Fibroblast of skin of left quadriceps (primary cell): ENCODE measurements around the gene VWA3A.
"Not testable (repeated sequence)": the region's sequence is repeated elsewhere in the genome, so short reads cannot be mapped to it uniquely, and the experiment has no call there.

Source experiments
- DNase-seq, 2 experiments: peaks; one replicate each; pipeline ENCODE4 v3.0.0-alpha.2; 2013; ENCODE audit warnings: low read depth in 2 of 2

The VWA3A gene

DNA sequence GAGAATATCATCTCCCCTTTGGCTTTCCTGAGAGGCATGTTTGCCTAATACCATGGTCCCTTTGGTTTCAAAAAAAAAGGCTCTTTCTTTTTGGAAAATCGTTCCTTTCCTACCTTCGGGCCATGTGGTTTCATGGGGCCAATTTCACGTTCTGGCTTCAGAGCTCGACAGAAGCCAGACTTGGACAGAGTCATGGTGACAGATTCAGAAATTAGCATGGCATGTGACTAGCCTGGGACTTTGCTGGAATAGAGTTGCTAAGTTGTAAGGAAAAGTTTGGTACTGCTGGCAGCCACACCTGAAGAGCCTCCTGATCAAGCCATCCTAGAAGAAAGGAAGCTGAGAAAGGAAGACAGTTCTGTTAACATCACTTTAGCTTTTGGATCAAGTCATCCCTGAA is 2.4 kb upstream of the VWA3A start:
- DNase-seq: no peak

DNA sequence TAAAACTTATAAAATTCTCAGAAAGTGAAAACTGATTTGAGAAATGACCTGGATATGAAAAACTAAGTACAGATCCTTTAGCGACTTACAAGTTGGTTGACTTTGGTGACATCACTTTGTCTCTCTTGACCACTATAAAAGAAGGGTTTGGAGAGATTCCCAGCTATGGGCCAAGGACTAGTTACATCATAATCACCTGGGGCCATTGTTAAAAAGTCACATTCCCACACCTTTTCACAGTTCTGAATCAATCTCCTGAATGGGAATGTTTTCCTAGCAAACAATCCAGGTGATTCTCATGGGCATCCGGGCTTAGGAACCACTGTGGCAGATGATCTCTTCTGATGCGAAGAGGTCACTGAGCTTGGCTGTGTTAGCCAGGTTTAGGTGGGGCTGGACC is 620 bp upstream of the VWA3A start:
- no peak for DNase-seq

DNA sequence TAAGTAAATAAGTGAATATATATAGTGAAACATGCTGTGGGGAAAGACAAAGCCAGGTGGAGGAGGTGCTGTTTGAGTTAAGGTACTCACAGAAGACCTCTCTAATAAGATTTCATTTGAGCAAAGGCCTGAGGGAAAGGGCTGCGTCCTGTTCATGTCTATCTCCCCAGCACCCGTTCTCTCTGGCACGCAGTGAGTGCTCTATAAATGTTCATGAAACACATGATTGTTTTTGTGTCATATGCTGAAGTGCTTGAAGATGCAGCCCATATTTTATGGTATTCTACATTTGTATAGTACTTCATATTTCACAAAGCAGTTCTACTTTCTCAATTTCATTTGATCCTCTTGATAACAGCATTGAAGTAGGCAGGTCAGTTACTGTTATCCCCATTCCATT is 990 bp downstream of the VWA3A start:
- no peak for DNase-seq

DNA sequence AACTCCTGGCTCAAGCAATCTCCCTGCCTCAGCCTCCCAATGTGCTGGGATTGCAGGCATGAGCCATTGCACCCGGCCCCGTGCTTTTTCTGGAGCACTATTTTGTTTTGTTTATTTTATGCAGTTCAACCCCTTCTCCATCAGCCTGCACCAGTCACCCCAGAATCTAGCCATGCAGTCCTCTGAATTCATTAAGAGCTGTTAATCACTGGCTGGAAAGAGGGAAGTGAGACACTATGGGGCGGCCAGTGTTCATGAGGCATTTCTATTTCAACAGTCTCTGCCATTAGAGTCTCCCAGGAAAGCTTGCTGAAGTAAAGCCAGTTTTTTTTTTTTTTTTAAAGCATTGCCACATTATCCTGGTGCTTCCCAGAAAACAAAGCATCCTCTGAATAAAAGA is 1.7 kb downstream of the VWA3A start:
- no peak for DNase-seq

DNA sequence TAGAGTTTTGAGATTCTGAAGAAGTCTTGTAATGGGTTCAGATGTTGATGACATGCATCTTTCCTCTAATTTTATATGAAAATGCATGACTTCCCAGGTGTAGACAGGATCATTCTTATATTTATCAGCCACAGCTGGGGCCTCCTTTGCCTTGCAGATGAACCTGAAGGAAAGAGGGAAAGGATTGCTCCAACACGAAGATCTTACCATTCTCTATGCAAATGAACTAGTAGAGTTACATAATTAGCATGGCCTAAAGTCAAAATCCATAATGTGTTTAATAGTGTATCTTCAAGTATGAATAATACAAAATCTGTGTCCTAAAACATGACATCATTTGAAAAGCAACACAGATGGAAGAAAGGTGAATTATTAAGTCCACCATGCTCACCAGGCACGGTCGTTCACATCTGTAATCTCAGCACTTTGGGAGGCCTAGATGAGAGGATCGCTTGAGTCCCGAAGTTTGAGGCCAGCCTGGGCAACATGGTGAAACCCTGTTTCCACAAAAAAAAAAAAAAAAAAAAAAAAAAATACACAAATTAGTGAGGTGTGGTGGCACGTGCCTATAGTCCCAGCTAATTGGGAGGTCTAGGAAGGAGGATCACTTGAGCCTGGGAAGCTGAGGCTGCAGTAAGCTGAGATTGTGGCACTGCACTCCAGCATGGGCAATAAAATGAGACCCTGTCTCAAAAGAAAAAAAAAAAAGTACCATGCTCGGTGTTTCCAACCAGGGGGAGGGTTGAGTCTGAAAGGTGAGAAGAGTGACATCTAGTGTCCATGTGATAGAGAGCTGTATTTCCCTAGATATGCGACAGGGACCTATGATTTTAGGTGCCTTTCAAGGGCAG is 6.3 kb downstream of the VWA3A start:
- DNase-seq: peak; percentile 8 to 20

DNA sequence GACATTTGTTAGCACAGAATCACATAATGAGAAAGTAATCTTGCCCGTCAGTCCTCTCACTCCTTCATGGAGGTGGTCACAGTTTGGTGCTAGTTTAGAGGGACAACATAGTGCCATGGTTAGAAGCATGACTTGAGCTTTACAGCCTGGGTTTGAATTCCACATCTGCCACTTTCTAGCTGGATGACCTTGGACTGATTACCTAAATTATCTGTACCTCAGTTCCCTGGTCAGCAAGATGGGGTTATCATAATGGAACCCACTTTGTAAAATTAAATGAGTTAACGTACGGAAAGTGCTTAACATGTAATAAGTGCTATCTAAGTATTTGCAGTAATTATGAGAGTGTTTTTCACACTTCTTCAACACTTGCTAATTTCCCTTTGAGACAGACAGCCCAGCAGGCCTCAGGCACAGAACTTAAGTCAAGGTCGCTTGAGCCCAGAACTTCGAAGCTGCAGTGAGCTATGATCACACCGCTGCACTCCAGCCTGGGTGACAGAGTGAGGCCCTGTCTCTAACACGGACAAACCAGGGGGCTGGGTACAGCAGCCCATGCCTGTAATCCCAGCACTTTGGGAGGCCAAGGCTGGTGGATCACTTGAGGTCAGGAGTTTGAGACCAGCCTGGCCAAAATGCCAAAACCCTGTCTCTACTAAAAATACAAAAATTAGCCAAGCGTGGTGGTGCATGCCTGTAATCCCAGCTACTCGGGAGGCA is 7.1 kb downstream of the VWA3A start:
- DNase-seq: no peak

DNA sequence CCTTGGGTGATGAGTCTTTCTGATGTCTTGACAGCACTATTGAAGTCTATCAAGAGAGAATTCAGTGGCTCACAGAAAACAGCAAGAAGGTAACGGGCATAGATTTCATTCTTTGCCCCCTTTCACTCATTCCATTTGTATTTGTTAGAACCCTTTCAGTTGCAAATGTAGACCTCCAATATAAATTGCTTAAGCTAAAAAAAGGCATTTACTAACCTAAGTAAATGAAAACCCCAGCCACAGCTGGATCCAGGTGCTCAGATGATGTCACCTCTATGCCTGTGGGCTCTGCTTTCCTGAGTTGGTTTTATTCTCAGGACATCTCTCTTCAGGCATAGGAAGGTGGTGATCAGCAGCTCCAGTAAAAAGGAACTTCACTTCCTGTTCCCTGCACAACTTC is 11.1 kb downstream of the VWA3A start:
- DNase-seq: no peak

DNA sequence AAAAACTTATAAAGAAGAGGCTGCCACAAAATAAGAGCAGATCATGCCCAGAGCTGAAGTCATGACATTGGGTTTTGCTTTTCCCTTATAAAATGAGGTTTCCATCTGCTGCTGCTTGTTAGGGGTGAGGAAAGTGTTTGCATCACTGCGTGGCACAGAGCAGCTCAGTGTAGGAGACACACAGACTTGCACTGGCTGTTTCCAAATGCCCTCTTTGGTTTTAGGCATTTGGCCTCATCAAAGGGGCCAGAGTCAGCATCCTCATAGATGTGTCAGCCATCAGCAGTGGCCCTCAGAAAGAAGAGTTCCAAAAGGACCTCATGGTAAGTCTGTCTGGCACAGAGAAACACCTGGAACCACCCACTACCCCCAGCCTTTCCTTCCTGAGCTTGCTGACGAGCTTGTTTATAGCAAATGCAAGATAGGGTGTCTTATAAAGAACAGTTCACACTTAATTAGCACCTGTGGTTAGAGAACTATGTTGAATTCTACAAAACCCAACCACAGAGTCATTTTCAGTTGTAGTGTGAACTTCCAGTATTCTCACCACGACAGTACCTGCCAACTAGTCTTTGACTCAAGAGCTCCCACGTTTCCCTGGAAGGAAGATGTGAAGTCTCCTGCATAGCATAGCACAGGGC is 17.0 kb downstream of the VWA3A start:
- DNase-seq: no peak

DNA sequence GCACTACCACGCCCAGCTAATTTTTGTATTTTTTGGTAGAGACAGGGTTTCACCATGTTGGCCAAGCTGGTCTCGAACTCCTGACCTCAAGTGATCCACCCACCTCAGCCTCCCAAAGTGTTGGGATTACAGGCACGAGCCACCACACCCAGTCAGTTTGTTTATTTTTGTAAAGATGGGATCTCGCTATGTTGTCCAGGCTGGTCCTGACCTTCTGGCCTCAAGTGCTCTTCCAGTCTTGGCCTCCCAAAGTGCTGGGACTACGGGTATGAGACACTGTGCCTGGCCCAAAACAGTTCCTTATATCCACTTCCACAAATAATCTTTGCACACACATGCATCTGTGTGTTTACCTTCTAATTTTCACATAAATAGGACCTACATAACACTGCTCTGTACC is 19.3 kb downstream of the VWA3A start:
- DNase-seq: not testable (repeated sequence)

DNA sequence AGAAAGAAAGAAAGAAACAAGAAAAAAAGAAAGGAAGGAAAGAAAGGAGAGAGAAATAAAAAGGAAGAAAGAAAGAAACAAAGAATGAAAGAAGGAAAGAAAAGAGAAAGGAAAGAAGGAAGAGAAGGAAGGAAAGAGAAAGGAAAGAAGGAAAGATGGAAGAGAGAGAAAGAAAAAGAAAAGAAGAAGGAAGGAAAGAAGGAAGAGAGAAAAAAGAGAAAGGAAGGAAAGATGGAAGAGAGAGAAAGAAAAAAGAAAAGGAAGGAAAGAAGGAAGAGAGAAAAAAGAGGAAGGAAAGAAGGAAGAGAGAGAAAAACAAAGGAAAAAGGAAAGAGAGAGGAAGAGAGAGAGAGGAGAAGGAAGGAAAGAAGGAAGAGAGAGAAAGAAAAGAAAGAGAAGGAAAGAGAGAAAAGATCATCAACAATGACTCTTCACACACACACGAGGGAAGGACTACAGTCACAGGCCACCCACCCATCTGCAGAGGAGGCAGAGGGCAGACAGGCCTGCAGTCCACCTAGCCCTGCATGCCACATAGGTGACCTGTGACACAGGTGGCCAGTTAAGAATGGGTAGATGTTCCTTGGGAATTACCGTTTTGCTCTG is 23.9 kb downstream of the VWA3A start:
- no peak for DNase-seq

DNA sequence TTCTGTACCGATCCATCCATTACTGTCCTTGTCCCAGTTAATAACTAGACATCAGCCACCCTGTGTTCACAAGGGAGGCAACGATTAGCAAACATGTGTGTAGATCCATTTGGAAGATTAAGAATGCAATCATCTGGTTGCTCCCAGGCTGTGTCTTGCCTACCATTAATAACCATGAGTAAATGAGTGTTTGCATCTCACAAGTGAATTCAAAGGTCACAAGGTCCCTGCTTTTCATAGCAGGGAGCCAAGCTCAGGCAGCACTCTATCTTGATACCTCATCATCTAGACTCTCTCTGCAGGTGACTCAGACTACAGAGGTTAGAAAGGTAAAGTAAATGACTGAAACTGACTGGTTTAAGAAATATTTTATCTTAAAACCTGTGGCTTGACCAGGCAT is 25.3 kb downstream of the VWA3A start:
- no peak for DNase-seq

DNA sequence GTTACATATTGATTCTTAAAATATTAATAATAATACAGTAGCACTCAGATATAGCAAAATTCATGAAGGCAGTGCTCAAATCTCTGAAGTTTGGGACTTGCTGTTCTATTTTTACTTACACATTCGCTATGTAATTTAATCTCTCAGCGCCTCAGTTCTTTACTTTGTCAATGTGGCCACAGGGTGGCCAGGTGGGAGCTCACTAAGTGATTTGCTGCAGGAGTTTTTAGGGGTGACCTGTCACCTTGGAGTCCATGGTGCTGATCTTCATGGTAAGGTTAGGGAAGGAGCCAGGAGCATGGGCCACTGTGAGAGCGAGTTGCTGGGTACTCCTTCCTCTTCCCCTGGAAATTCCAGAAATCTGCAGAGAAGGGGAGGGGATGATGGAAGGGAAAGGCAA is 28.1 kb downstream of the VWA3A start:
- DNase-seq: no peak

DNA sequence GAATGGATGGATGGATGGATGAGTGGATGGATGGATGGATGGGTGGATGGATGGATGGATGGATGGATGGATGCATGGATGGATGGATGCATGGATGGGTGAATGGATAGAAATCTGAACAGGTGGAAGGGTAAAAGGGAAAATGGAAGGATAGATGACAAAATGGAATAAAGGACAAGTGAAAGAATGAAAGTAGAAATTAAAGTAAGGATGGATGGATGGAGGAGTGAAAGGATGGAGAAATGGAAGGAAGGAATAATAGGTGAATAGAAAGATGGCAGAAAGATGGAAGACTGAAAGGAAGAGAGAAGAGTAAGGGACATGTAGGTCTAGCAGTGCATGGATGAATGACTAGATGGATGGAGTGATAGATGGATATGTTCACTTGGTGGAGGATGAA is 29.9 kb downstream of the VWA3A start:
- no peak for DNase-seq

DNA sequence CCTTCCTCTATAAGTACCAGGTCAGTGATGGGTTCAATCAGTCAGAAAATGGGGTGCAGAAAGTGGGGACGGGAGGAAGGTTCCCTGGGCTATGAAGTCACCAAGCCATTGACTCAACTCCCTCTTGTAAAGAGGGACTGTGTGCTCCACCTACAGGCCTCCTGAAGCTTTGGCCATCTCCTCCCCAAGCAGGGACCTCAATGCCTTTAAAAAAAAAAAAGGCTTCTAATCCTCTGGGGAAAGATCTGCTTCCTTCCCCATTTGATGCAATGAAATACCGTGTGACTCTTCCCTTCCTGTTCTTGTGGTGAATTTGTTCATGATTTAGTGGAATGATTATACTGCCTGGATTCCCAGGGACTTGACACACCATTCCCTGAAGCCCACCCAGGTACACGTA is 30.8 kb downstream of the VWA3A start:
- no peak for DNase-seq

DNA sequence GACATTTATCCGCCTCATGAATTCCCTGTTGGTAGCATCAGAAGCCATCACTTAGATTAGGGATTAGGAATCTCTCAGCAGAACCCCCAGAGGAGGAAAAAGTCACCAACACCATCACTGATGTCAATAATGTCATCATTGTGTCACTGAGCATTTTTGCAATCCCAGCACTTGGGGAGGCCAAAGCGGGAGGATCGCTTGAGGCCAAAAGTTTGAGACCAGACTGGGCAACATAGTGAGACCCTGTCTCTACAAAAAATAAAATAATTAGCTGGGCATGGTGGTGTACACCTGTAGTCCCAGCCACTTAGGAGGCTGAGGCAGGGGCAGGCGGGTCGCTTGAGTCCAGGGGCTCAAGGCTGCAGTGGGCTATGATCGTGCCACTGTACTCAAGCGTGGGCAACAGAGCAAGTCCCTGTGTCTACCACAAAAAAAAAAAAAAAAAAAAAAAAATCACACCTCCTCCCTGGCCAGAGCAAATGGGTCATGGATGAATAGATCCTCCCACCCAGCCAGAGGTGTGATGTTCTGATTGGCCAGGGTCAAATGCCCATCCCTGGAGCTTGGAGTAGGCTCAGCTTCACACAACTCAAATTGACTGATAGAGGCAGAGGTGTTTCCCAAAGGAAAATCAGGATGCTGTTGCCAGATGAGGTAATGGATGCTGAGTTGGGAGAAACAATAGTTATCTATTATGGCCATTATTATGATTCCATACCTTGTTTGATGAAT is 31.6 kb downstream of the VWA3A start:
- no peak for DNase-seq

DNA sequence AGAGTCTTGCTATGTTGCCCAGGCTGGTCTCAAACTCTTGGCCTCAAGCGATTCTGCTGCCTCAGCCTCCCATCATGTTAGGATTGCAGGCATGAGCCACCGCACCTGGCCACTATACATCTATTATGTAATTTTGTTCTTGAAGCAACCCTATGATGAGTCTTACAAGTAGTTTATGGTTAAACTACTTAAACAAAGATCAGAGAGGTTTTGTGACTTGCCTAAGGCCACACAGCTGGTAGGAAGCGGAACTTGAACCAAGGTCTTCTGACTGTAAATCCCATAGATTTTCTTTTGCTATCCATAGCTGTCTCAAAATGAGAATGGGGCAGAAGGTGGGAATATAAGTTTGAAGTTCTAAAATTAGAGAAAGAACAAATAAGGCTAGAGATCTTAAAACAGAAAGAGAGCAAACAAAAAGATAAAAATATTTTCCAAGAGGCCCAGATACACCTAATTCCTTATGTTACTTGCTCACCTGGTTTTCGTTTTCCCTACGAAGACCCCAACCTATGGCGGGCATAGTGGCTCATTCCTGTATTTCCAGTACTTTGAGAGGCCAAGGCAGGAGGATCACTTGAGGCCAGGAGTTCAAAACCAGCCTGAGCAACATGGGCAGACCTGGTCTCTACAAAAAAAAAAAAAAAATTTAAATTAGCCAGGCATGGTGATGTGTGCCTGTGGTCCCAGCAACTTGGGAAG is 32.4 kb downstream of the VWA3A start:
- DNase-seq: no peak

DNA sequence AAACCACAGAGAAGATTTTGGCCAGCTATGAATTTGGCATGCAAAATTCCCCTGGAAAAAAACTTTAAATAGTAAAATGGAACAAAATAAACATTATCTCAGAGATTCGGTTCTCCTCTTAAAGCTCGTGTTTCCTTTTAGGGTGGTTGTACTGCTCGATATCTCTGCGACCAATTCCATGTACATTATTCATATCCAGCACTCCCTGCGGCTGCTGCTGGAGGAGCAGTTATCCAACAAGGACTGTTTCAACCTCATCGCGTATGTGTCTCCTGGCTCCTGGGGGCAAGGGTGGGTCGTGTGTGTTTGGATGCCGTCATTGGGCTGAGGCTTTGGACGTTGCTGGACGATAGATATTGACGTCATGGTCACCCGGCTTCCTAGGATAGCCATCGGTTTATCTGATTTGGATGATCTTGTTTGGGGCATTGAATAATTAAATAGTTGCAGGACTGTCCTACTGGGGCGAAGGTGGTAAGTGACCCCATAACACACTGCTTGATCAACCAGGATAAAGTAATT is 33.8 kb downstream of the VWA3A start:
- DNase-seq: no peak

DNA sequence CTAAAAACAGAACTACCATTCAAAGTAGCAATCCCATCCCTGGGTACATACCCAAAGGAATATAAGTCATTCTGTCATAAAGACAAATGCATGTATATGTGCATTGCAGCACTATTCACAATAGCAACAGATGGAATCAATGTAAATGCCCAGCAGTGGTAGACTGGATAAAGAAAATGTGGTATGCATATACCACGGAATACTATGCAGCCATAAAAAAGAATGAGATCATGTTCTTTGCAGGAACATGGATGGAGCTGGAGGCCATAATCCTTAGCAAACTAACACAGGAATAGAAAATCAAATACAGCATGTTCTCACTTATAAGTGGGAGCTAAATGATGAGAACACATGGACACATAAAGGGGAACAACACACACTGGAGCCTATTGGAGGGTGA is 36.2 kb downstream of the VWA3A start:
- DNase-seq: not testable (repeated sequence)

DNA sequence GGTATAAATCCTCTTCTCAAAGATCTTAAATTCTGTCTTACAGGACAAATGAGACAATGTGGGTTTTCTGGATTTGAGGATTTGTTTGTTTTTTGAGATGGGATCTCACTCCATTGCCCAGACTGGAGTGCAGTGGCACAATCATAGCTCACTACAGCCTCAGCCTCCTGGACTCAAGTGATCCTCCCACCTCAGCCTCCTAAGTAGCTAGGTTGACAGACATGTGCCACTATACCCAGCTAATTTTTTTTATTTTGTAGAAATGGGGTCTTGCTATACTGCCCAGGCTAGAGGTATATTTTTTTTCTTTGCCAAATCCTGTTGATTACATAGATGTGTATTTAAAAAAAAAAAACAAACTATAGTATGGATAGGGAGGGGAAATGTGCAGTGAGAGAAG is 38.2 kb downstream of the VWA3A start:
- DNase-seq: no peak

DNA sequence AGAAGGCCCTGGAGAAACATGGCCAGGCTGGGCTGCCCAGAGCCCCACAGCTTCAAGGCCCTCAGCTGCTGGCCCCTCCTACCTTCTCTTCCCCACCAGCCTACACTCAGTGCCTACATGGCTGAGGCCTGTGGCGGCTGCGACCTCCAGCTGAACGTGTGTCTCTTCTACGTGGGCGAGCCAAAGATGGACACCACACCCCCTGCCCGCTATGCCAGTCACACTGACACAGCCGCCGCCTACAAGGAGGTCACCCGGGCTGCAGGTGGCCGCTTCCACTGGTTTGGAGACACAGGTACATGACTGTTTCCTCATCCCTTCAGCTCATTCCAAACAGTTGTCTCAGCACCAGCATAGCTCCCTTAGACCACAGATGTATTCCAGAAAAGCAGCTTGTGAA is 40.5 kb downstream of the VWA3A start:
- no peak for DNase-seq

DNA sequence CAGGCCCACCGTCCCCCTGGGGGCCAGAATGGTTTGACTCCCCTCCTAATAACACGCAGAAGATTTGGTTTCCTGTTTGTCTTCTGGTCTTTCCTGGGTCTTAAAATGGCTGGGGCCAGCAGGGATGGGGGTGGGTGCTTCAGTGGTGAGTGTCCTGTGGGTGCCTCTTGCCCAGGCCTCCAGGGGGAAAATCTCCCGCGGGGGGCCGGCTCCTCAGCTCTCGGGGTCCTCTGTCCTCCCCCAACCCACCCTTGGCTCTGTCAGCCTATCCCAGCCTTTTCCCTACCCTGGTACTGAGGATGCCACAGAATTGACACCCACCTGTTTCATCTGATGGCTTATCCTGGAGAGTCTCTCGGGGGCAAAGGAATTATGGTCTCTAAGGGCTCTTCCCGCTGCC is 46.1 kb downstream of the VWA3A start:
- DNase-seq: no peak
